Adrenal gland (tissue), 5 donors: ENCODE results near the gene CENPB.

ENCODE experiments used
- POLR2A ChIP-seq, 2 donors: fragments of 450-650 bp; IDR thresholded peaks; one replicate each; pipeline ENCODE4 v1.6.1; 2017; ENCODE audit warnings: antibody characterized with exemption in 2 of 2, mild to moderate bottlenecking in 2 of 2, moderate library complexity in 1 of 2
- TF ChIP-seq, protein P1 (sequence below), 6 experiments: fragments of 450-650 bp in 4 of 6; fragments of 200-600 bp in 2 of 6; sonication (generic) in 1 of 6; IDR thresholded peaks; 1 replicate in 5 of 6; 2 replicates in 1 of 6; pipeline versions ENCODE4 v1.5.1 to v1.8.0; 2016 to 2021; ENCODE audit warnings: antibody characterized with exemption in 6 of 6, mild to moderate bottlenecking in 2 of 6, moderate library complexity in 1 of 6
- donor health status: DM: no; HTN: no; CAD: no.

DNA sequence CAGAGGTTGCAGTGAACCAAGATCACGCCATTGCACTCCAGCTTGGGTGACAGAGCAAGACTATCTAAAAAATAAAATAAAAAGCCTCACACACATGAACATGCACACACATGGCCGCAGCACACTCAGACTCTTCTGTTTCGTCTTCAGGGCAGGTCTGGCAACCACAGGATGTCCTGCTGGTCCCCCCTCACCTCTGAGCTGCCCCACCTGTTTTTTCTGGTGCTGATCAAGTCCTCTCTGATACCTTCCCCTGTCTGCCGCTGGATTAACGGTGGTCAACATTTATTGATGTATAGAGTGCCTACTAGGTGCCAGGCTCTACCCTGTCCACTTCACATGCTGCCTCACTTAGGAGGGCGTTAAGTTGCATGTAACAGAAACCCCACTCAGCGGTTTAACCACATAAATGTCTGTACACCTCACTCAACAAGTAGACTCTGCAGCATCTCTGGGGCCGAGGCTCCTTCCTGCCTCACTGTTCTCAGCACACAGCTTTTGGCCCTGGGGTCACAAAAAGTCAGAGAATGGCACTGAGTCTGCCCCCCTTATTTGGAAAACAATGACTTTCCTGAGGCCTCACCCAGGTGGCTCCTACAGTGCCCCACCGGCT is 29.3 kb upstream of the CENPB start:
- TF ChIP-seq, protein P1, sequence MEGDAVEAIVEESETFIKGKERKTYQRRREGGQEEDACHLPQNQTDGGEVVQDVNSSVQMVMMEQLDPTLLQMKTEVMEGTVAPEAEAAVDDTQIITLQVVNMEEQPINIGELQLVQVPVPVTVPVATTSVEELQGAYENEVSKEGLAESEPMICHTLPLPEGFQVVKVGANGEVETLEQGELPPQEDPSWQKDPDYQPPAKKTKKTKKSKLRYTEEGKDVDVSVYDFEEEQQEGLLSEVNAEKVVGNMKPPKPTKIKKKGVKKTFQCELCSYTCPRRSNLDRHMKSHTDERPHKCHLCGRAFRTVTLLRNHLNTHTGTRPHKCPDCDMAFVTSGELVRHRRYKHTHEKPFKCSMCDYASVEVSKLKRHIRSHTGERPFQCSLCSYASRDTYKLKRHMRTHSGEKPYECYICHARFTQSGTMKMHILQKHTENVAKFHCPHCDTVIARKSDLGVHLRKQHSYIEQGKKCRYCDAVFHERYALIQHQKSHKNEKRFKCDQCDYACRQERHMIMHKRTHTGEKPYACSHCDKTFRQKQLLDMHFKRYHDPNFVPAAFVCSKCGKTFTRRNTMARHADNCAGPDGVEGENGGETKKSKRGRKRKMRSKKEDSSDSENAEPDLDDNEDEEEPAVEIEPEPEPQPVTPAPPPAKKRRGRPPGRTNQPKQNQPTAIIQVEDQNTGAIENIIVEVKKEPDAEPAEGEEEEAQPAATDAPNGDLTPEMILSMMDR (IDR thresholded peaks at IDR 0.05), result no peak
- TF ChIP-seq POLR2A (IDR thresholded peaks at IDR 0.05), result no peak
